CD4-positive, alpha-beta T cell (primary cell): ENCODE measurements around the gene KIF5C. TPM values are rescaled to one million over a fixed set of nuclear protein-coding genes. Genes with fewer than 3 reads are reported as not detected.

ENCODE experiments used
- ATAC-seq: fragments of 200-7000 bp; cut with Tn5 transposase; one replicate; pipeline ENCODE4 v1.10.0; 2022; ENCODE audit warnings: mild to moderate bottlenecking; ENCODE audit not compliant: poor library complexity
- CTCF ChIA-PET: fragments of 350-600 bp; sonication (Branson Sonifier 250); formaldehyde crosslinking; loops from one replicate; lab custom pipeline; 2021; ENCODE audit warnings: antibody characterized with exemption, inconsistent platforms; lab: Charles Lee
- POLR2A ChIA-PET: fragments of 350-600 bp; sonication (Branson Sonifier 250); formaldehyde crosslinking; loops from one replicate; lab custom pipeline; 2021; ENCODE audit warnings: antibody characterized with exemption, inconsistent platforms; lab: Charles Lee
- DNase-seq, 14 experiments: peaks; one replicate each; pipeline ENCODE4 v3.0.0-alpha.2; 2013 to 2020; ENCODE audit warnings: mixed read lengths in 2 of 14
- H3K27ac ChIP-seq, 2 donors: one replicate each; pipeline versions ENCODE4 v1.5.1 to v1.7.0; 2013; ENCODE audit warnings: low read length in 2 of 2, low read depth in 1 of 2, mild to moderate bottlenecking in 1 of 2
- H3K27me3 ChIP-seq, 2 experiments: 1 replicate in 1 of 2; 2 replicates in 1 of 2; pipeline versions ENCODE4 v1.6.1 to v1.7.0; 2013; ENCODE audit warnings: low read length in 2 of 2, control low read depth in 1 of 2, mild to moderate bottlenecking in 1 of 2, moderate library complexity in 1 of 2; ENCODE audit not compliant: insufficient read depth in 2 of 2, control insufficient read depth in 1 of 2
- H3K36me3 ChIP-seq: one replicate; pipeline ENCODE4 v1.6.1; 2013; ENCODE audit warnings: low read length, control low read depth; ENCODE audit not compliant: insufficient read depth
- H3K4me1 ChIP-seq: one replicate; pipeline ENCODE4 v1.6.1; 2013; ENCODE audit warnings: low read length, control low read depth; ENCODE audit not compliant: insufficient read depth
- H3K4me3 ChIP-seq: one replicate; pipeline ENCODE4 v1.5.1; 2013; ENCODE audit warnings: mild to moderate bottlenecking, low read length, moderate library complexity
- H3K9me3 ChIP-seq, 2 experiments: 1 replicate in 1 of 2; 2 replicates in 1 of 2; pipeline versions ENCODE4 v1.6.1 to v1.7.0; 2013; ENCODE audit warnings: low read length in 2 of 2, mild to moderate bottlenecking in 2 of 2, control low read depth in 1 of 2, moderate library complexity in 1 of 2; ENCODE audit not compliant: control insufficient read depth in 1 of 2, insufficient read depth in 1 of 2
- H3K27ac Mint-ChIP-seq: one replicate; pipeline ENCODE4 v1.8.0; 2020; ENCODE audit warnings: mixed read lengths
- H3K27me3 Mint-ChIP-seq: one replicate; pipeline ENCODE4 v1.8.0; 2021; ENCODE audit warnings: mixed read lengths
- H3K36me3 Mint-ChIP-seq: one replicate; pipeline ENCODE4 v1.8.0; 2021; ENCODE audit warnings: low read depth, mixed read lengths
- H3K4me1 Mint-ChIP-seq: one replicate; pipeline ENCODE4 v1.8.0; 2021; ENCODE audit warnings: low read depth, mixed read lengths
- H3K4me3 Mint-ChIP-seq: one replicate; pipeline ENCODE4 v1.8.0; 2020; ENCODE audit warnings: mild to moderate bottlenecking, mixed read lengths
- H3K9me3 Mint-ChIP-seq: one replicate; pipeline ENCODE4 v1.8.0; 2020; ENCODE audit warnings: mixed read lengths
- intact Hi-C, 2 experiments: fragments of 100-400 bp; cut with DNase I in 1 of 2; cut with micrococcal nuclease in 1 of 2; formaldehyde crosslinking; loops; one replicate each; pipeline versions ENCODE4 v1.15.1 to v1.9.0; 2023 to 2025; cut with DNase I, micrococcal nuclease
- total RNA-seq, 174 experiments: library from RNA in 2 of 174; stranded (reverse) in 2 of 174; gene quantifications; one replicate each; pipeline ENCODE4 v1.2.3 and lab custom pipeline; 2021 to 2026
- TF ChIP-seq, protein P1 (sequence below): fragments of 200-600 bp; IDR thresholded peaks from one replicate; pipeline ENCODE4 v1.8.0; 2022; ENCODE audit warnings: antibody characterized with exemption, mild to moderate bottlenecking

Gene KIF5C
- total RNA-seq, 2 experiments from 2014 or later = 7.3 to 8.1 TPM

DNA sequence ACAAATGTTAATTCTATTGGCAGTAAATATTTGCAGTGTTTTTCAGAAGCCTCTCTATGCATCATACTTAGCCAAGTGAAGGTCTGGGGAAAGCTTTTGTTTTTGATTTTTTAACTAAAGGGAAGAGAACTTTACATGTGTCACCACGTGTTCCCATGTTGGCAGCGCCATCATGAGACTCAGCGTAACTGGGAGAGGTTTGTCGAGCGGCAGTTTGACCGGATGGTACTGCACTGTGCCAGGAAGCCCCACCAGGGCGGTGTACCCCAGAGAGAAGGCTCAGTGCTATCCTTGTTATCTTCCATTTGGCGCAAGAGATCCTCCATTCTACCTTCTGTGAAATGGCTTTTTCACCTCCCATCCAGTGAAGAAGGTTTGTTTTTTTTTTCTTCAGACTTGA, 38.5 kb downstream of the KIF5C start:
- Mint-ChIP-seq H3K27ac (no peak overlapping the region), H3K9me3 (peaks cover 15% of the 10 kb centered on the region), H3K36me3 (peaks cover 4% of the 10 kb centered on the region), H3K27me3 (no peaks in the 10 kb centered on the region), H3K4me1 (no peaks in the 10 kb centered on the region), H3K4me3 (no peak overlapping the region)
- no peaks in the 10 kb centered on the region for H3K36me3 ChIP-seq
- intact Hi-C loops = no loop called here
- TF ChIP-seq, protein P1, sequence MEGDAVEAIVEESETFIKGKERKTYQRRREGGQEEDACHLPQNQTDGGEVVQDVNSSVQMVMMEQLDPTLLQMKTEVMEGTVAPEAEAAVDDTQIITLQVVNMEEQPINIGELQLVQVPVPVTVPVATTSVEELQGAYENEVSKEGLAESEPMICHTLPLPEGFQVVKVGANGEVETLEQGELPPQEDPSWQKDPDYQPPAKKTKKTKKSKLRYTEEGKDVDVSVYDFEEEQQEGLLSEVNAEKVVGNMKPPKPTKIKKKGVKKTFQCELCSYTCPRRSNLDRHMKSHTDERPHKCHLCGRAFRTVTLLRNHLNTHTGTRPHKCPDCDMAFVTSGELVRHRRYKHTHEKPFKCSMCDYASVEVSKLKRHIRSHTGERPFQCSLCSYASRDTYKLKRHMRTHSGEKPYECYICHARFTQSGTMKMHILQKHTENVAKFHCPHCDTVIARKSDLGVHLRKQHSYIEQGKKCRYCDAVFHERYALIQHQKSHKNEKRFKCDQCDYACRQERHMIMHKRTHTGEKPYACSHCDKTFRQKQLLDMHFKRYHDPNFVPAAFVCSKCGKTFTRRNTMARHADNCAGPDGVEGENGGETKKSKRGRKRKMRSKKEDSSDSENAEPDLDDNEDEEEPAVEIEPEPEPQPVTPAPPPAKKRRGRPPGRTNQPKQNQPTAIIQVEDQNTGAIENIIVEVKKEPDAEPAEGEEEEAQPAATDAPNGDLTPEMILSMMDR = no peak
- ATAC-seq (no peak), DNase-seq (no peak)
- H3K9me3 ChIP-seq = peaks cover 0 to 4% of the 10 kb centered on the region in 2 experiments
- H3K27me3 ChIP-seq = no peaks in the 10 kb centered on the region
- H3K27ac ChIP-seq = no peak overlapping the region
- ChIA-PET POLR2A (no interaction called here), CTCF (no interaction called here)
- H3K4me1 ChIP-seq = no peaks in the 10 kb centered on the region
- H3K4me3 ChIP-seq = no peak overlapping the region

GRCh38 chr2:148914463-148914862, 39.4 kb downstream of the KIF5C start:
- Mint-ChIP-seq H3K4me1 (no peaks in the 10 kb centered on the region), H3K27me3 (no peaks in the 10 kb centered on the region), H3K36me3 (peaks cover 10% of the 10 kb centered on the region), H3K9me3 (peaks cover 21% of the 10 kb centered on the region), H3K27ac (no peak overlapping the region), H3K4me3 (no peak overlapping the region)
- Histone ChIP-seq H3K4me1 (no peaks in the 10 kb centered on the region), H3K27me3 (no peaks in the 10 kb centered on the region), H3K4me3 (no peak overlapping the region), H3K36me3 (no peaks in the 10 kb centered on the region), H3K9me3 (peaks cover 0 to 9% of the 10 kb centered on the region in 2 experiments), H3K27ac (no peak overlapping the region)
- intact Hi-C loops = no loop called here
- POLR2A ChIA-PET = no interaction called here
- DNase-seq (no peak), ATAC-seq (no peak)
- TF ChIP-seq, protein P1 = no peak
- CTCF ChIA-PET = no interaction called here

DNA sequence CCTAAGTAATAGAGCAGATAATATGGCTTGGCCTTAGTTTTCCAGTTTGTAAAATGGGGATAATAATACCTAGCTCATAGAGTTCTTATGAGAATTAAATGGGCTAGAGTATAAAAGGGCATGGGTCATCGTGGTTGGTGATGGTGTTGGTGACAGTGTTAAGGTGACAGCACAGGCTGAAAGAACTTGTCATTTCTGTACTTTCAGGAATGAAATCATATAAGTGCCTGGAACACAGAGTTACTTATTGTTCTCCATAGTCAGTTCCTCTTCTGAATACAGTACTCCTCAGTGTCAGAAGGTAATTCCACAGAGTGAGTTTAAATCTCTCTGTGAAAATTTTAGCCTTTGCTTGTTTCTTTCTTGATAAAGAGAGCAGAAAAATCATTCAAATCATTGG, 42.4 kb downstream of the KIF5C start:
- Mint-ChIP-seq H3K36me3 (peaks cover 10% of the 10 kb centered on the region), H3K4me3 (no peak overlapping the region), H3K27me3 (no peaks in the 10 kb centered on the region), H3K9me3 (peaks cover 21% of the 10 kb centered on the region), H3K4me1 (no peaks in the 10 kb centered on the region), H3K27ac (no peak overlapping the region)
- TF ChIP-seq, protein P1 = no peak
- ChIA-PET CTCF (no interaction called here), POLR2A (no interaction called here)
- ATAC-seq = no peak
- no peak for DNase-seq
- Histone ChIP-seq H3K9me3 (peaks cover 0 to 9% of the 10 kb centered on the region in 2 experiments), H3K4me3 (no peak overlapping the region), H3K27ac (no peak overlapping the region), H3K36me3 (no peaks in the 10 kb centered on the region), H3K27me3 (no peaks in the 10 kb centered on the region), H3K4me1 (no peaks in the 10 kb centered on the region)
- intact Hi-C loops = no loop called here
